Sciatic nerve (tissue), 2 donors: ENCODE results near the gene TMEM9. TPM values are rescaled to one million over a fixed set of nuclear protein-coding genes. Genes with fewer than 3 reads are reported as not detected.
A peak's percentile ranks its signal among the peaks of the same experiment; 100 is the strongest.
"Not testable (repeated sequence)": the region's sequence is repeated elsewhere in the genome, so short reads cannot be mapped to it uniquely, and the experiment has no call there.

Experiments used
- ATAC-seq: fragments of 200-7000 bp; cut with Tn5 transposase; one replicate; pipeline ENCODE4 v1.9.1; 2020; ENCODE audit warnings: mild to moderate bottlenecking, moderate library complexity
- DNase-seq: peaks from one replicate; pipeline ENCODE4 v3.0.0-alpha.2; 2020; ENCODE audit warnings: low spot score
- intact Hi-C: fragments of 100-400 bp; cut with DNase I; formaldehyde crosslinking; loops from one replicate; pipeline ENCODE4 v1.14.2; 2022
- total RNA-seq: library from RNA; stranded (reverse); fragmentation: NEBNext Ultra II Directional; extraction: Animal tissue kit (Norgen Biotek cat#: 25700); gene quantifications from one replicate; pipeline ENCODE4 v1.2.1, GENCODE V29; 2021
- donor health status: DM: no; HTN: no; CAD: no.
- donor health status: DM: no; HTN: no; CAD: no.

TMEM9 gene
- total RNA-seq, 1 donor from 2014 or later, result 42.9 TPM

GRCh38 chr1:201176940-201177339 lies 22.7 kb upstream of the TMEM9 start:
- intact Hi-C loops, result no loop called here
- ATAC-seq, result no peak

GRCh38 chr1:201175820-201176500 lies 21.7 kb upstream of the TMEM9 start:
- ATAC-seq (no peak), DNase-seq (no peak)
- intact Hi-C loops, result no loop called here

More at GRCh38 chr1:201176940-201177339, 22.7 kb upstream of the TMEM9 start:
- DNase-seq, result no peak

- intact Hi-C loops, result no loop called here
- ATAC-seq, result no peak
- DNase-seq, result no peak
These were observed 19.5 kb upstream of the TMEM9 start for GRCh38 chr1:201173736-201174135.

GRCh38 chr1:201172999-201173610 lies 18.8 kb upstream of the TMEM9 start:
- DNase-seq (no peak), ATAC-seq (no peak)
- intact Hi-C loops, result no loop called here

GRCh38 chr1:201172326-201172725 lies 18.1 kb upstream of the TMEM9 start:
- no peak for DNase-seq
- ATAC-seq, result no peak
- intact Hi-C loops, result no loop called here

GRCh38 chr1:201171063-201172036 lies 17.1 kb upstream of the TMEM9 start:
- ATAC-seq (peak; percentile 64), DNase-seq (no peak)
- intact Hi-C loops, result no loop called here

GRCh38 chr1:201170533-201171062 lies 16.3 kb upstream of the TMEM9 start:
- DNase-seq (peak; percentile 96), ATAC-seq (peak; percentile 99)
- intact Hi-C loops, result no loop called here

GRCh38 chr1:201169971-201170532 lies 15.8 kb upstream of the TMEM9 start:
- intact Hi-C loops, result no loop called here
- ATAC-seq, result no peak
- no peak for DNase-seq

GRCh38 chr1:201169203-201169602 lies 14.9 kb upstream of the TMEM9 start:
- DNase-seq (no peak), ATAC-seq (no peak)
- intact Hi-C loops, result no loop called here

- ATAC-seq, result no peak
- DNase-seq, result no peak
- intact Hi-C loops, result no loop called here
These were observed 13.0 kb upstream of the TMEM9 start for GRCh38 chr1:201167041-201167991.

- no peak for DNase-seq
- no peak for ATAC-seq
- intact Hi-C loops, result no loop called here
These were observed 10.4 kb upstream of the TMEM9 start for GRCh38 chr1:201164645-201165044.

GRCh38 chr1:201163707-201164106 lies 9.4 kb upstream of the TMEM9 start:
- intact Hi-C loops, result no loop called here
- no peak for DNase-seq
- no peak for ATAC-seq

GRCh38 chr1:201163036-201163435 lies 8.8 kb upstream of the TMEM9 start:
- DNase-seq, intact Hi-C loops, ATAC-seq: not testable (repeated sequence)

GRCh38 chr1:201157949-201158348 lies 3.7 kb upstream of the TMEM9 start:
- intact Hi-C loops, result no loop called here
- ATAC-seq (no peak), DNase-seq (no peak)

GRCh38 chr1:201156819-201157218 lies 2.5 kb upstream of the TMEM9 start:
- intact Hi-C loops, result no loop called here
- DNase-seq, result no peak
- ATAC-seq, result no peak

- no peak for DNase-seq
- intact Hi-C loops, result no loop called here
- no peak for ATAC-seq
These were observed 2.1 kb upstream of the TMEM9 start for GRCh38 chr1:201156346-201156745.

- intact Hi-C loops, result no loop called here
- peak; percentile 13 for DNase-seq
These were observed 1.1 kb upstream of the TMEM9 start for GRCh38 chr1:201155354-201155753.

More at GRCh38 chr1:201155354-201155753, 1.1 kb upstream of the TMEM9 start:
- ATAC-seq, result no peak
